ENCODE measurements around the gene GALNT6. TPM values are rescaled to one million over a fixed set of nuclear protein-coding genes. Genes with fewer than 3 reads are reported as not detected.

Gene GALNT6
- total and polyA plus RNA-seq, 9 of the 15 experiments (the other 6 are each of a cell fraction or from before 2014, with no cell fraction given): 1.5 to 8.6 (median 5.1) TPM

DNA sequence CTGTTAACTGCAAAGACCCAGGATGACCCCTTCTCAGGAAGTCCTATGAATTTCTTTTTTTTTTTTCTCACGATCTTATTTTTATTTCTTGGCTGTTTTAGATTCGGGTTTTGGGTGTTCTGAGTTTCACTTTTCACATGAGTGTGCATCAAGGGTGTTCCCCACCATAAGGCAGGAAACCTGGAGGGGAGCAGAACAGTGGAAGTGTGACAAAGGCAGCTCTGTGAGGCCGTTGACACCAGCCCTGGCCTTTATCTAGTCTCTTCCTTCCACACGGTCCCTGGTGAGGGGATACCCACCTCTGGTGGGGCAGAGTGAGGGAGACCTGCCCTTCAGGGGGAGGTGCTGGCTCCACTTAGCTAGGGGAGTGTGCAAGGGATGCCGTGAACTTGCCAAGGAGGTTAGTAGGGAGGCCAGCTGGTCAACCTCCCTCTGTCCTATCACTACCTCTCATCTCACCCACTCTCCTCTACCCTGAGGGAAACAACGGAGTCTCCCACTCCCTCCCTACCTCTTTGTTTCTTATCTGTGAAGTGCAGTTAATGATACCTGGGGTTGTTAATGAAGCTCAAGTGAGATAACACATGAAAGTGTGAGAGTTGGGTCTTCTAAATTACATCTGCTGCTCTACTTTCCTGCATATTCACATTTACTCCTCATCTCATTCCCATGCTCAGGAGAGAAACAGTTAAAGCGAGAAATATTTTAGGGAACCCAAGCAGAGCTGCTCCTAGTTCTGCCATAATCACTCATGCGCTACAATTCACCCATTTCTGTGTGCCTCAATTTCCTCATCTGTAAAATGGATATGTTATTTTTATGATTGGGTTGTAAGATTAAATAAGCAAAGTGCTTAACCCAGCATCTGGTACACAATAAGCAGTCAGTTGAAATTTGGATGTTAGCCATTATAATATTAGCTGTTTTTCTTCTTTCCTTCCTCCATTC lies 4.4 kb upstream of the GALNT6 start (continued):
- peak; percentile 77; the same call in 1 of the 2 replicates for TF ChIP-seq ZEB2 (IDR thresholded peaks at IDR 0.05)
- peak; percentile 89 for TF ChIP-seq MTA2 (IDR thresholded peaks at IDR 0.05; ENCODE audit: low read depth)
- TF ChIP-seq ASH1L (IDR thresholded peaks at IDR 0.05; ENCODE audit: borderline replicate concordance, low read depth, partially characterized antibody): no peak
- TF ChIP-seq CCNT2 (IDR thresholded peaks at IDR 0.05; ENCODE audit: borderline replicate concordance, extremely low read depth, insufficient read length, low read depth, low read length): peak; percentile 86
- TF ChIP-seq, protein P1, sequence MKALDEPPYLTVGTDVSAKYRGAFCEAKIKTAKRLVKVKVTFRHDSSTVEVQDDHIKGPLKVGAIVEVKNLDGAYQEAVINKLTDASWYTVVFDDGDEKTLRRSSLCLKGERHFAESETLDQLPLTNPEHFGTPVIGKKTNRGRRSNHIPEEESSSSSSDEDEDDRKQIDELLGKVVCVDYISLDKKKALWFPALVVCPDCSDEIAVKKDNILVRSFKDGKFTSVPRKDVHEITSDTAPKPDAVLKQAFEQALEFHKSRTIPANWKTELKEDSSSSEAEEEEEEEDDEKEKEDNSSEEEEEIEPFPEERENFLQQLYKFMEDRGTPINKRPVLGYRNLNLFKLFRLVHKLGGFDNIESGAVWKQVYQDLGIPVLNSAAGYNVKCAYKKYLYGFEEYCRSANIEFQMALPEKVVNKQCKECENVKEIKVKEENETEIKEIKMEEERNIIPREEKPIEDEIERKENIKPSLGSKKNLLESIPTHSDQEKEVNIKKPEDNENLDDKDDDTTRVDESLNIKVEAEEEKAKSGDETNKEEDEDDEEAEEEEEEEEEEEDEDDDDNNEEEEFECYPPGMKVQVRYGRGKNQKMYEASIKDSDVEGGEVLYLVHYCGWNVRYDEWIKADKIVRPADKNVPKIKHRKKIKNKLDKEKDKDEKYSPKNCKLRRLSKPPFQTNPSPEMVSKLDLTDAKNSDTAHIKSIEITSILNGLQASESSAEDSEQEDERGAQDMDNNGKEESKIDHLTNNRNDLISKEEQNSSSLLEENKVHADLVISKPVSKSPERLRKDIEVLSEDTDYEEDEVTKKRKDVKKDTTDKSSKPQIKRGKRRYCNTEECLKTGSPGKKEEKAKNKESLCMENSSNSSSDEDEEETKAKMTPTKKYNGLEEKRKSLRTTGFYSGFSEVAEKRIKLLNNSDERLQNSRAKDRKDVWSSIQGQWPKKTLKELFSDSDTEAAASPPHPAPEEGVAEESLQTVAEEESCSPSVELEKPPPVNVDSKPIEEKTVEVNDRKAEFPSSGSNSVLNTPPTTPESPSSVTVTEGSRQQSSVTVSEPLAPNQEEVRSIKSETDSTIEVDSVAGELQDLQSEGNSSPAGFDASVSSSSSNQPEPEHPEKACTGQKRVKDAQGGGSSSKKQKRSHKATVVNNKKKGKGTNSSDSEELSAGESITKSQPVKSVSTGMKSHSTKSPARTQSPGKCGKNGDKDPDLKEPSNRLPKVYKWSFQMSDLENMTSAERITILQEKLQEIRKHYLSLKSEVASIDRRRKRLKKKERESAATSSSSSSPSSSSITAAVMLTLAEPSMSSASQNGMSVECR (CRISPR knock-in tag; IDR thresholded peaks at IDR 0.05): no peak
- TF ChIP-seq, protein P2, sequence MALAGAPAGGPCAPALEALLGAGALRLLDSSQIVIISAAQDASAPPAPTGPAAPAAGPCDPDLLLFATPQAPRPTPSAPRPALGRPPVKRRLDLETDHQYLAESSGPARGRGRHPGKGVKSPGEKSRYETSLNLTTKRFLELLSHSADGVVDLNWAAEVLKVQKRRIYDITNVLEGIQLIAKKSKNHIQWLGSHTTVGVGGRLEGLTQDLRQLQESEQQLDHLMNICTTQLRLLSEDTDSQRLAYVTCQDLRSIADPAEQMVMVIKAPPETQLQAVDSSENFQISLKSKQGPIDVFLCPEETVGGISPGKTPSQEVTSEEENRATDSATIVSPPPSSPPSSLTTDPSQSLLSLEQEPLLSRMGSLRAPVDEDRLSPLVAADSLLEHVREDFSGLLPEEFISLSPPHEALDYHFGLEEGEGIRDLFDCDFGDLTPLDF (CRISPR knock-in tag; IDR thresholded peaks at IDR 0.05): no peak
- TF ChIP-seq CTBP1 (IDR thresholded peaks at IDR 0.05; ENCODE audit: borderline replicate concordance): peak; percentile 95
- TF ChIP-seq SPI1 (IDR thresholded peaks at IDR 0.05; ENCODE audit: borderline replicate concordance, low read depth, low read length): no peak
- TF ChIP-seq, protein P3, sequence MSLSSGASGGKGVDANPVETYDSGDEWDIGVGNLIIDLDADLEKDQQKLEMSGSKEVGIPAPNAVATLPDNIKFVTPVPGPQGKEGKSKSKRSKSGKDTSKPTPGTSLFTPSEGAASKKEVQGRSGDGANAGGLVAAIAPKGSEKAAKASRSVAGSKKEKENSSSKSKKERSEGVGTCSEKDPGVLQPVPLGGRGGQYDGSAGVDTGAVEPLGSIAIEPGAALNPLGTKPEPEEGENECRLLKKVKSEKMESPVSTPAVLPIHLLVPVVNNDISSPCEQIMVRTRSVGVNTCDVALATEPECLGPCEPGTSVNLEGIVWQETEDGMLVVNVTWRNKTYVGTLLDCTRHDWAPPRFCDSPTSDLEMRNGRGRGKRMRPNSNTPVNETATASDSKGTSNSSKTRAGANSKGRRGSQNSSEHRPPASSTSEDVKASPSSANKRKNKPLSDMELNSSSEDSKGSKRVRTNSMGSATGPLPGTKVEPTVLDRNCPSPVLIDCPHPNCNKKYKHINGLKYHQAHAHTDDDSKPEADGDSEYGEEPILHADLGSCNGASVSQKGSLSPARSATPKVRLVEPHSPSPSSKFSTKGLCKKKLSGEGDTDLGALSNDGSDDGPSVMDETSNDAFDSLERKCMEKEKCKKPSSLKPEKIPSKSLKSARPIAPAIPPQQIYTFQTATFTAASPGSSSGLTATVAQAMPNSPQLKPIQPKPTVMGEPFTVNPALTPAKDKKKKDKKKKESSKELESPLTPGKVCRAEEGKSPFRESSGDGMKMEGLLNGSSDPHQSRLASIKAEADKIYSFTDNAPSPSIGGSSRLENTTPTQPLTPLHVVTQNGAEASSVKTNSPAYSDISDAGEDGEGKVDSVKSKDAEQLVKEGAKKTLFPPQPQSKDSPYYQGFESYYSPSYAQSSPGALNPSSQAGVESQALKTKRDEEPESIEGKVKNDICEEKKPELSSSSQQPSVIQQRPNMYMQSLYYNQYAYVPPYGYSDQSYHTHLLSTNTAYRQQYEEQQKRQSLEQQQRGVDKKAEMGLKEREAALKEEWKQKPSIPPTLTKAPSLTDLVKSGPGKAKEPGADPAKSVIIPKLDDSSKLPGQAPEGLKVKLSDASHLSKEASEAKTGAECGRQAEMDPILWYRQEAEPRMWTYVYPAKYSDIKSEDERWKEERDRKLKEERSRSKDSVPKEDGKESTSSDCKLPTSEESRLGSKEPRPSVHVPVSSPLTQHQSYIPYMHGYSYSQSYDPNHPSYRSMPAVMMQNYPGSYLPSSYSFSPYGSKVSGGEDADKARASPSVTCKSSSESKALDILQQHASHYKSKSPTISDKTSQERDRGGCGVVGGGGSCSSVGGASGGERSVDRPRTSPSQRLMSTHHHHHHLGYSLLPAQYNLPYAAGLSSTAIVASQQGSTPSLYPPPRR (CRISPR knock-in tag; IDR thresholded peaks at IDR 0.05; ENCODE audit: borderline replicate concordance): no peak
- TF ChIP-seq TSC22D4 (tag; IDR thresholded peaks at IDR 0.05): no peak
- peak in 1 of 2 experiments; percentile 64; a peak in 2 of 4 replicates for TF ChIP-seq HDAC1 (IDR thresholded peaks at IDR 0.05)
